Measurements from ENCODE around the gene TAAR5. TPM values are rescaled to one million over a fixed set of nuclear protein-coding genes. Genes with fewer than 3 reads are reported as not detected.

The TAAR5 gene
- total RNA-seq, 1 donor from 2014 or later: not detected

- no peaks in the 10 kb centered on the region for H4K20me1 ChIP-seq (ENCODE audit: low read depth)
- H3K9me3 ChIP-seq (ENCODE audit: low read depth): no peaks in the 10 kb centered on the region
- H3K36me3 ChIP-seq: no peaks in the 10 kb centered on the region
- peak overlapping the region; percentile 27 for H3K4me2 ChIP-seq
- Mint-ChIP-seq H3K4me1 (peaks cover 10% of the 10 kb centered on the region), H3K27ac (peak overlapping the region; percentile 50), H3K36me3 (no peaks in the 10 kb centered on the region), H3K4me3 (no peak overlapping the region), H3K9me3 (no peaks in the 10 kb centered on the region), H3K27me3 (ENCODE audit: insufficient read depth, low read depth) (no peaks in the 10 kb centered on the region)
- H2AFZ ChIP-seq (replicated peaks): peak overlapping the region; percentile 35
- DNase-seq (ENCODE audit: low spot score): no peak
- H3F3A ChIP-seq (ENCODE audit: low read depth): no peaks in the 10 kb centered on the region
- no peak overlapping the region for H3K27ac ChIP-seq
- TF ChIP-seq CTCF (IDR thresholded peaks at IDR 0.05) (no peak), EZH2 (IDR thresholded peaks at IDR 0.05) (no peak), EZH2phosphoT487 (IDR thresholded peaks at IDR 0.05) (no peak)
- peaks cover 11% of the 10 kb centered on the region for H3K4me1 ChIP-seq
- H3K27me3 ChIP-seq: no peaks in the 10 kb centered on the region
- no peak overlapping the region for H3K9ac ChIP-seq
- no peak overlapping the region for H3K4me3 ChIP-seq
- H3K79me2 ChIP-seq (ENCODE audit: low read depth): no peaks in the 10 kb centered on the region
Observed at GRCh38 chr6:132616677-132617076, 27.1 kb upstream of the TAAR5 start.

- TF ChIP-seq EZH2 (IDR thresholded peaks at IDR 0.05) (no peak), EZH2phosphoT487 (IDR thresholded peaks at IDR 0.05) (no peak), CTCF (IDR thresholded peaks at IDR 0.05) (no peak)
- no peaks in the 10 kb centered on the region for H3K79me2 ChIP-seq (ENCODE audit: low read depth)
- no peaks in the 10 kb centered on the region for H3K9me3 ChIP-seq (ENCODE audit: low read depth)
- no peaks in the 10 kb centered on the region for H4K20me1 ChIP-seq (ENCODE audit: low read depth)
- H3K9ac ChIP-seq: no peak overlapping the region
- H3K36me3 ChIP-seq: no peaks in the 10 kb centered on the region
- Mint-ChIP-seq H3K27ac (no peak overlapping the region), H3K4me1 (peaks cover 14% of the 10 kb centered on the region), H3K4me3 (no peak overlapping the region), H3K27me3 (ENCODE audit: insufficient read depth, low read depth) (no peaks in the 10 kb centered on the region), H3K36me3 (no peaks in the 10 kb centered on the region), H3K9me3 (no peaks in the 10 kb centered on the region)
- H3F3A ChIP-seq (ENCODE audit: low read depth): no peaks in the 10 kb centered on the region
- no peak for DNase-seq (ENCODE audit: low spot score)
- H3K4me1 ChIP-seq: peaks cover 11% of the 10 kb centered on the region
- no peak overlapping the region for H3K4me2 ChIP-seq
- H3K27ac ChIP-seq: no peak overlapping the region
- H2AFZ ChIP-seq (replicated peaks): no peak overlapping the region
- H3K4me3 ChIP-seq: no peak overlapping the region
- H3K27me3 ChIP-seq: no peaks in the 10 kb centered on the region
Observed at GRCh38 chr6:132614554-132614953, 25.0 kb upstream of the TAAR5 start.

DNA sequence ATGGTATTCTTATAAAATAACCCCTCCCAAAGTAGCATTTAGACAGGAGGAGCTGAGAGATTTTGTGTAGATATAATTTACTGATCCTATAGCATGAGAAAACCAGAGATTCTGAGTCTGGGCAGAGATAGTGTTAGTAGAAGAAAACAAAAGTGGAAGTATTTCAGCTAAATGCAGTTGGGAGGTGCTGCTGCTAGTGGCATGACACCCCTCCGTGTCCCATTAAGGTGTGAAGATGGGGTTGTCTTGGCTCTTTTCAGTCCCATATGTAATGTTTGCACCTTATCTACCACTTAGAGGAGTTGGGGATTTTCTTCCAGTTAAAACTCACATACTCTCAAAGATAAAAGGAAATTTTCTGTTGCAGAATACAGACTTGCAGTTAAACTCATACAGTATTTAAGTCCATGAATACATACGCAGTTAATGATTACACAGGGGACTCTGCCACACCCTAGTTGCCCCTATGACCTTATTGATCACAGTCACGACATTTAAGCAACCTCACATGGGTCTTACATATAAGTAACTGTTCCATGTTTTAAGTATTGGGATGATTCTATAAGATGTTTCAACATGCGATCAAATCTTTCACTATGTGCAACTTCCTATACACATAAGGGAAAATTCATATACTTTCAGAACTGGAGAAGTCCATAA lies 23.0 kb upstream of the TAAR5 start:
- TF ChIP-seq EZH2phosphoT487 (IDR thresholded peaks at IDR 0.05) (no peak), CTCF (IDR thresholded peaks at IDR 0.05) (no peak), EZH2 (IDR thresholded peaks at IDR 0.05) (no peak)
- Histone ChIP-seq H3K36me3 (no peaks in the 10 kb centered on the region), H3K9ac (no peak overlapping the region), H3K4me2 (no peak overlapping the region), H2AFZ (replicated peaks) (no peak overlapping the region), H3K27ac (no peak overlapping the region), H3K79me2 (ENCODE audit: low read depth) (no peaks in the 10 kb centered on the region), H4K20me1 (ENCODE audit: low read depth) (no peaks in the 10 kb centered on the region), H3K4me1 (peaks cover 11% of the 10 kb centered on the region), H3K27me3 (no peaks in the 10 kb centered on the region), H3K4me3 (no peak overlapping the region), H3F3A (ENCODE audit: low read depth) (no peaks in the 10 kb centered on the region), H3K9me3 (ENCODE audit: low read depth) (no peaks in the 10 kb centered on the region)
- no peak overlapping the region for H3K27ac Mint-ChIP-seq
- H3K9me3 Mint-ChIP-seq: no peaks in the 10 kb centered on the region
- DNase-seq (ENCODE audit: low spot score): no peak
- no peaks in the 10 kb centered on the region for H3K36me3 Mint-ChIP-seq
- peaks cover 27% of the 10 kb centered on the region for H3K4me1 Mint-ChIP-seq
- no peaks in the 10 kb centered on the region for H3K27me3 Mint-ChIP-seq (ENCODE audit: insufficient read depth, low read depth)
- no peak overlapping the region for H3K4me3 Mint-ChIP-seq

Data from neural progenitor cell (in vitro differentiated cells).